ENCODE results near the gene HPCAL1. TPM values are rescaled to one million over a fixed set of nuclear protein-coding genes. Genes with fewer than 3 reads are reported as not detected.

The HPCAL1 gene
- total RNA-seq, 1 donor from 2014 or later: 9.0 TPM

GRCh38 chr2:10397297-10397875 lies 94.7 kb downstream of the HPCAL1 start:
- FAIRE-seq (no peak), DNase-seq (ENCODE audit: low read depth) (no peak)
- peaks cover 1% of the 10 kb centered on the region for H3K36me3 ChIP-seq (ENCODE audit: control insufficient read depth, insufficient read depth, low read length)
- no peaks in the 10 kb centered on the region for H3K27me3 ChIP-seq (ENCODE audit: control insufficient read depth, insufficient read depth, low read length)
- no peak for TF ChIP-seq CTCF (IDR thresholded peaks at IDR 0.05; ENCODE audit: insufficient read depth, low read length, severe bottlenecking)
- no peak overlapping the region for H3K4me3 ChIP-seq (ENCODE audit: low read depth, low read length)

GRCh38 chr2:10397878-10398277 lies 95.2 kb downstream of the HPCAL1 start:
- no peak for FAIRE-seq
- DNase-seq (ENCODE audit: low read depth): no peak
- TF ChIP-seq CTCF (IDR thresholded peaks at IDR 0.05; ENCODE audit: insufficient read depth, low read length, severe bottlenecking): no peak
- Histone ChIP-seq H3K27me3 (ENCODE audit: control insufficient read depth, insufficient read depth, low read length) (no peaks in the 10 kb centered on the region), H3K36me3 (ENCODE audit: control insufficient read depth, insufficient read depth, low read length) (peaks cover 1% of the 10 kb centered on the region), H3K4me3 (ENCODE audit: low read depth, low read length) (no peak overlapping the region)

- FAIRE-seq (no peak), DNase-seq (ENCODE audit: low read depth) (no peak)
- H3K36me3 ChIP-seq (ENCODE audit: control insufficient read depth, insufficient read depth, low read length): peaks cover 1% of the 10 kb centered on the region
- H3K4me3 ChIP-seq (ENCODE audit: low read depth, low read length): no peak overlapping the region
- no peak for TF ChIP-seq CTCF (IDR thresholded peaks at IDR 0.05; ENCODE audit: insufficient read depth, low read length, severe bottlenecking)
- H3K27me3 ChIP-seq (ENCODE audit: control insufficient read depth, insufficient read depth, low read length): no peaks in the 10 kb centered on the region
Observed at GRCh38 chr2:10398496-10398895, 95.8 kb downstream of the HPCAL1 start.

GRCh38 chr2:10399358-10399757 lies 96.7 kb downstream of the HPCAL1 start:
- no peaks in the 10 kb centered on the region for H3K27me3 ChIP-seq (ENCODE audit: control insufficient read depth, insufficient read depth, low read length)
- no peak for DNase-seq (ENCODE audit: low read depth)
- FAIRE-seq: no peak
- no peak overlapping the region for H3K4me3 ChIP-seq (ENCODE audit: low read depth, low read length)
- H3K36me3 ChIP-seq (ENCODE audit: control insufficient read depth, insufficient read depth, low read length): peaks cover 1% of the 10 kb centered on the region
- TF ChIP-seq CTCF (IDR thresholded peaks at IDR 0.05; ENCODE audit: insufficient read depth, low read length, severe bottlenecking): no peak

GRCh38 chr2:10400002-10400401 lies 97.3 kb downstream of the HPCAL1 start:
- peaks cover 1% of the 10 kb centered on the region for H3K36me3 ChIP-seq (ENCODE audit: control insufficient read depth, insufficient read depth, low read length)
- H3K27me3 ChIP-seq (ENCODE audit: control insufficient read depth, insufficient read depth, low read length): no peaks in the 10 kb centered on the region
- DNase-seq (ENCODE audit: low read depth): no peak
- no peak for FAIRE-seq
- H3K4me3 ChIP-seq (ENCODE audit: low read depth, low read length): no peak overlapping the region
- TF ChIP-seq CTCF (IDR thresholded peaks at IDR 0.05; ENCODE audit: insufficient read depth, low read length, severe bottlenecking): no peak

- H3K27me3 ChIP-seq (ENCODE audit: control insufficient read depth, insufficient read depth, low read length): no peaks in the 10 kb centered on the region
- FAIRE-seq (peak; percentile 43), DNase-seq (ENCODE audit: low read depth) (no peak)
- peaks cover 1% of the 10 kb centered on the region for H3K36me3 ChIP-seq (ENCODE audit: control insufficient read depth, insufficient read depth, low read length)
- TF ChIP-seq CTCF (IDR thresholded peaks at IDR 0.05; ENCODE audit: insufficient read depth, low read length, severe bottlenecking): no peak
- no peak overlapping the region for H3K4me3 ChIP-seq (ENCODE audit: low read depth, low read length)
Observed at GRCh38 chr2:10400568-10400977, 97.9 kb downstream of the HPCAL1 start.

All from bronchial epithelial cell (primary cell).